Caco-2 (cell line): ENCODE results near the gene DCDC1. TPM values are rescaled to one million over a fixed set of nuclear protein-coding genes. Genes with fewer than 3 reads are reported as not detected.

Source experiments
- BruUV-seq: library from RNA; stranded (reverse); fragments of 400-500 nt; replicated peaks from 2 replicates; lab custom pipeline; 2021; lab: Mats Ljungman, UMichigan
- CTCF ChIA-PET: fragments of 300-600 bp; sonication (Branson Sonifier 250); formaldehyde crosslinking; loops from one replicate; lab custom pipeline; 2022; ENCODE audit warnings: antibody characterized with exemption; lab: Charles Lee
- POLR2A ChIA-PET: fragments of 300-600 bp; sonication (Branson Sonifier 250); formaldehyde crosslinking; loops from one replicate; lab custom pipeline; 2022; ENCODE audit warnings: antibody characterized with exemption; lab: Charles Lee
- DNase-seq, 2 experiments: peaks; one replicate each; pipeline versions ENCODE4 v3.0.0 to v3.0.0-alpha.2; 2020 to 2022
- H3K27me3 ChIP-seq: replicated peaks from 2 replicates; pipeline ENCODE4 v1.6.0; 2011; ENCODE audit warnings: low read length; ENCODE audit not compliant: control insufficient read depth, insufficient read depth
- H3K36me3 ChIP-seq: 2 replicates; pipeline ENCODE4 v1.5.1; 2011; ENCODE audit warnings: low read length; ENCODE audit not compliant: control insufficient read depth, insufficient read depth
- H3K4me1 ChIP-seq: fragments of 250-450 bp; sonication (Bioruptor Pico); 2 replicates; pipeline ENCODE4 v1.5.1; 2020; ENCODE audit warnings: mild to moderate bottlenecking
- H3K4me3 ChIP-seq: 2 replicates; pipeline ENCODE4 v1.5.1; 2011; ENCODE audit warnings: low read depth, mild to moderate bottlenecking, control low read depth, low read length
- H3K9me3 ChIP-seq: fragments of 250-450 bp; sonication (Bioruptor Pico); 2 replicates; pipeline ENCODE4 v1.5.1; 2020; ENCODE audit warnings: mild to moderate bottlenecking, moderate library complexity
- H3K27ac Mint-ChIP-seq: one replicate; pipeline ENCODE4 v1.8.0; 2022; ENCODE audit warnings: mixed read lengths; ENCODE audit not compliant: unreplicated experiment
- H3K27me3 Mint-ChIP-seq: one replicate; pipeline ENCODE4 v1.8.0; 2022; ENCODE audit warnings: mixed read lengths; ENCODE audit not compliant: insufficient read depth, unreplicated experiment
- H3K36me3 Mint-ChIP-seq: one replicate; pipeline ENCODE4 v1.8.0; 2022; ENCODE audit warnings: mild to moderate bottlenecking, mixed read lengths; ENCODE audit not compliant: insufficient read depth, unreplicated experiment
- H3K4me1 Mint-ChIP-seq: one replicate; pipeline ENCODE4 v1.8.0; 2022; ENCODE audit warnings: low read depth, mixed read lengths; ENCODE audit not compliant: unreplicated experiment
- H3K4me3 Mint-ChIP-seq: one replicate; pipeline ENCODE4 v1.8.0; 2022; ENCODE audit warnings: mild to moderate bottlenecking, moderate library complexity, mixed read lengths; ENCODE audit not compliant: unreplicated experiment
- H3K9me3 Mint-ChIP-seq: one replicate; pipeline ENCODE4 v1.8.0; 2022; ENCODE audit warnings: mixed read lengths; ENCODE audit not compliant: unreplicated experiment
- intact Hi-C: fragments of 100-400 bp; cut with micrococcal nuclease; formaldehyde crosslinking; loops from one replicate; pipeline ENCODE4 v1.10.0; 2022; ENCODE audit not compliant: unreplicated experiment
- total RNA-seq: library from RNA; stranded (reverse); gene quantifications from 2 replicates; pipeline ENCODE4 v1.2.3, GENCODE V29; 2022
- TF ChIP-seq, protein P1 (sequence below), 2 experiments: fragments of 200-600 bp in 1 of 2; IDR thresholded peaks; 1 replicate in 1 of 2; 2 replicates in 1 of 2; pipeline versions ENCODE4 v1.5.1 to v1.8.0; 2011 to 2022; ENCODE audit warnings: antibody characterized with exemption in 1 of 2, control low read depth in 1 of 2, inconsistent platforms in 1 of 2, low read depth in 1 of 2, low read length in 1 of 2, mild to moderate bottlenecking in 1 of 2, moderate library complexity in 1 of 2; ENCODE audit not compliant: insufficient read depth in 1 of 2, severe bottlenecking in 1 of 2, unreplicated experiment in 1 of 2

DCDC1 gene
- total RNA-seq, 1 experiment from 2014 or later = not detected

DNA sequence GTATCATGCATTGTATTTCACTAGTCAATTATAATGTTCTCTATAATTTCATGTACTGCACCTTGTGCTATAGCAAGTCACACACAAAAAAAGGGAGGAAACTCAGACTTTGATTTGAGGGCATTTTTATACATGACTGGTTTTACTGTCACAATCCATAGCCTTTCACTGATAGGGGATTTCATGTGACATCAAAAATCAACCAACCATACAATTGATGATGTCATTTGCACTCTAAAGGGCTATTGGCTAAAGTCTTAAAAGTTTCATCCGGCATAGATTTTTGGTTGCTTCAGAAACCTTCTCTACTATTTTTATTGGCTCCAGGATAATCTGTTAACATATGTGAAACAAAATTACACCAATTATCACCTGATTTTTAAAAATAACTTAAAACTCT is 237.8 kb downstream of the DCDC1 start:
- ChIA-PET POLR2A (no interaction called here), CTCF (no interaction called here)
- Mint-ChIP-seq H3K36me3 (no peaks in the 10 kb centered on the region), H3K4me1 (no peaks in the 10 kb centered on the region), H3K9me3 (no peaks in the 10 kb centered on the region), H3K27me3 (peaks cover 6% of the 10 kb centered on the region), H3K4me3 (no peak overlapping the region), H3K27ac (no peak overlapping the region)
- no peaks in the 10 kb centered on the region for H3K36me3 ChIP-seq
- no peaks in the 10 kb centered on the region for H3K9me3 ChIP-seq
- no peak for DNase-seq
- H3K27me3 ChIP-seq = no peaks in the 10 kb centered on the region
- no TSS peak for BruUV-seq
- TF ChIP-seq, protein P1, sequence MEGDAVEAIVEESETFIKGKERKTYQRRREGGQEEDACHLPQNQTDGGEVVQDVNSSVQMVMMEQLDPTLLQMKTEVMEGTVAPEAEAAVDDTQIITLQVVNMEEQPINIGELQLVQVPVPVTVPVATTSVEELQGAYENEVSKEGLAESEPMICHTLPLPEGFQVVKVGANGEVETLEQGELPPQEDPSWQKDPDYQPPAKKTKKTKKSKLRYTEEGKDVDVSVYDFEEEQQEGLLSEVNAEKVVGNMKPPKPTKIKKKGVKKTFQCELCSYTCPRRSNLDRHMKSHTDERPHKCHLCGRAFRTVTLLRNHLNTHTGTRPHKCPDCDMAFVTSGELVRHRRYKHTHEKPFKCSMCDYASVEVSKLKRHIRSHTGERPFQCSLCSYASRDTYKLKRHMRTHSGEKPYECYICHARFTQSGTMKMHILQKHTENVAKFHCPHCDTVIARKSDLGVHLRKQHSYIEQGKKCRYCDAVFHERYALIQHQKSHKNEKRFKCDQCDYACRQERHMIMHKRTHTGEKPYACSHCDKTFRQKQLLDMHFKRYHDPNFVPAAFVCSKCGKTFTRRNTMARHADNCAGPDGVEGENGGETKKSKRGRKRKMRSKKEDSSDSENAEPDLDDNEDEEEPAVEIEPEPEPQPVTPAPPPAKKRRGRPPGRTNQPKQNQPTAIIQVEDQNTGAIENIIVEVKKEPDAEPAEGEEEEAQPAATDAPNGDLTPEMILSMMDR (IDR thresholded peaks at IDR 0.05; ENCODE audit: insufficient read depth in 1 of 2, low read depth in 1 of 2, low read length in 1 of 2, severe bottlenecking in 1 of 2, unreplicated experiment in 1 of 2) = no peak
- intact Hi-C loops = no loop called here
- no peak overlapping the region for H3K4me3 ChIP-seq
- no peaks in the 10 kb centered on the region for H3K4me1 ChIP-seq

DNA sequence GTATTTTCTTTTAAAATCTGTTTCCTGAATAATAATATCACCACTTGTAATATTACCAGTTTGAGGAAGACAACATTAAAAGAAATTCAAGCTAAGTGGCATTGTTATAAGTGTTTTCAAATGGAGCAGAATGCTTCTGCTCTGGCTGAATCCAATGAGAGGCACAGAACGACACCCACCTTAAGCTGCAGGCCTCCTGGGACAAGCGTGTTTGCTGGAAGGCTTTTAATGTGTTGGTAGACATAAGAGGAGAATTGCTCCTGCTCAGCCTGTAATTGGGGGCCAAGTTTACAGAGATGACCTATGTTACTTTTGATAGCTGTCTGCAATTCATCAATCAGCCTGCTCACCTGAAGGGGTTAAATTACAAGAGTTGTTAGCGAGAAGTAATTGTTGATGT is 242.2 kb downstream of the DCDC1 start:
- Histone ChIP-seq H3K9me3 (no peaks in the 10 kb centered on the region; the same call in 1 of the 2 replicates), H3K36me3 (no peaks in the 10 kb centered on the region), H3K27me3 (no peaks in the 10 kb centered on the region), H3K4me3 (no peak overlapping the region), H3K4me1 (no peaks in the 10 kb centered on the region)
- intact Hi-C loops = no loop called here
- no TSS peak for BruUV-seq
- DNase-seq = no peak
- Mint-ChIP-seq H3K9me3 (no peaks in the 10 kb centered on the region), H3K36me3 (no peaks in the 10 kb centered on the region), H3K4me3 (no peak overlapping the region), H3K27ac (no peak overlapping the region), H3K27me3 (peaks cover 6% of the 10 kb centered on the region), H3K4me1 (no peaks in the 10 kb centered on the region)
- TF ChIP-seq, protein P1 (IDR thresholded peaks at IDR 0.05; ENCODE audit: insufficient read depth in 1 of 2, low read depth in 1 of 2, low read length in 1 of 2, severe bottlenecking in 1 of 2, unreplicated experiment in 1 of 2) = no peak
- POLR2A ChIA-PET = no interaction called here
- CTCF ChIA-PET = no interaction called here

DNA sequence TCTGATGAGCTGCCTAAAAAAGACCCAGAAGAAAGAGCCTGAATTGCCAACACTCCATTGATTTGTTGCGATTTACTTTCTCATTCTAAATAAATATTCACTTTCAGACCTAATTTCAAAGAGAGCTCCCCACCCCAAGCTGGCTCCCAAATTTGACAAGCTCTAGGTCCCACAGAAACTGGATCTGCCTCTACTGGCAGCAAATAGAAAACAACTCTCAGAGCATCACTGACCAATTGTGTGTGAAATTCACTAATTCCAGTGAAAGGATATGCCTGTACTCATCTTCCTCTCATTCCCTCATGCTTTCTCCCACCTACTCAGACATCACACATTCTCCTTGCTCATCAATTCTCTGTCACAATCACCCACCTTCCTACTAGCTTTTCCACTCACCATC is 249.1 kb downstream of the DCDC1 start:
- H3K4me1 Mint-ChIP-seq = no peaks in the 10 kb centered on the region
- H3K4me3 Mint-ChIP-seq = no peak overlapping the region
- intact Hi-C loops = no loop called here
- CTCF ChIA-PET = no interaction called here
- Histone ChIP-seq H3K9me3 (no peaks in the 10 kb centered on the region; the same call in 1 of the 2 replicates), H3K4me1 (no peaks in the 10 kb centered on the region), H3K4me3 (no peak overlapping the region), H3K36me3 (no peaks in the 10 kb centered on the region), H3K27me3 (no peaks in the 10 kb centered on the region)
- H3K9me3 Mint-ChIP-seq = no peaks in the 10 kb centered on the region
- DNase-seq = no peak
- POLR2A ChIA-PET = no interaction called here
- no peak overlapping the region for H3K27ac Mint-ChIP-seq
- no peaks in the 10 kb centered on the region for H3K27me3 Mint-ChIP-seq
- BruUV-seq = no TSS peak
- TF ChIP-seq, protein P1 (IDR thresholded peaks at IDR 0.05; ENCODE audit: insufficient read depth in 1 of 2, low read depth in 1 of 2, low read length in 1 of 2, severe bottlenecking in 1 of 2, unreplicated experiment in 1 of 2) = no peak
- no peaks in the 10 kb centered on the region for H3K36me3 Mint-ChIP-seq
